Measurements from ENCODE around the gene KCNQ5.
A peak's percentile ranks its signal among the peaks of the same experiment; 100 is the strongest.

KCNQ5 gene

DNA sequence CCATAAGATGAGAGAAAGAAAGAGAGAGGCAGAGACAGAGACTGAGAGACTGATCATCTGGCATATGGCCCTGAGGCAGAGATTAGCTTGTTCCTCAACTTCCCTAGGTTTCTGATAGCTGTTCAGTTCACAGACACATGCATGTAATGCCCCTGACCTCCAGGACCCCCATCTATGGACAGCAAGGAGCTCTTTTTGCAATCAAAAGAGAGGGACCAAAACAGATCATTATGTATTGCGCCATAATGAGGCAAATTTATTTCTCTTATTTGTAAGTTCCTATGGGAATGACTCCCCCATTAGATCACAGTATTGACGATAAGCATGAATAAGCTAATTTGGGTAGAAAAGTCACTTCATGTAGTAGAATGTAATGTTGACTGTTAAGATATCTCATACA is 25.6 kb downstream of the KCNQ5 start:
- no peak for TF ChIP-seq CTCF (IDR thresholded peaks at IDR 0.05; ENCODE audit: low read depth, low read length, missing control alignments)
- H3K4me3 ChIP-seq (ENCODE audit: low read depth, low read length) = no peak overlapping the region
- no peak for DNase-seq (ENCODE audit: low read depth)
- in situ Hi-C loops (cut with HindIII; ENCODE audit: low sequenced_read_pairs) = no loop called here

GRCh38 chr6:72649032-72649984 is 27.4 kb downstream of the KCNQ5 start:
- peak; percentile 80 for DNase-seq (ENCODE audit: low read depth)
- in situ Hi-C loops (cut with HindIII; ENCODE audit: low sequenced_read_pairs) = no loop called here
- TF ChIP-seq CTCF (IDR thresholded peaks at IDR 0.05; ENCODE audit: low read depth, low read length, missing control alignments) = no peak
- H3K4me3 ChIP-seq (ENCODE audit: low read depth, low read length) = no peak overlapping the region

DNA sequence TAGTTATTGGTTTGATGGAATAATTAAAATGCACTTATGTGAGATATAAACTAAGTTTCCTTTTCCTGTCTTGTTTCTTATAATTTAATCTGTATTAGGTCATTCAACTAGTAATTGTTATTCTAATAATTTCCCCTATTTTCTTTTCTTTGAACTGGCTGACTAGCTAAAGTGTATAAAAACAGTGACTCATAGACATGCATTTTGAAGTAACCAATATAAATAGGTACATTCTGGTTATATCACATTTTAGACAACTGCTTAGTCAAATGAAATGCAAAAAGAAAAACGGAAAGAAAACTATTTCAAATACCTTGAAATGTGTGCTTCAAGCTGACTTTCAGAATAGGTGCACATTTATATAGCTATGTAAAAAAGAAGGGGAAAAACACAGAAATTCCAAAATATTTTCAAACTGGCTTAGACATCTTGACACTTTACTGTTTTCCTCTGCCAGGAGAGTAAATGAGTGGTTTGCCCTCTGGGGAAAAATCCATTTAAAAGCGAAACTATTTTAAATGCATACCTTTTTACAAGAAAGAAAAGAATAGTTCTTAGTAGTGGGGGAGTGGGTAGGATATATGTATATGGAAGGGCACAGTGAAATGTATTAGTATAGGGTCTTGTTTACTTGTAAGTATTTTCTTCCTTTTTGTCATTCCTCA is 28.3 kb downstream of the KCNQ5 start:
- no peak for DNase-seq (ENCODE audit: low read depth)
- in situ Hi-C loops (cut with HindIII; ENCODE audit: low sequenced_read_pairs) = no loop called here
- TF ChIP-seq CTCF (IDR thresholded peaks at IDR 0.05; ENCODE audit: low read depth, low read length, missing control alignments) = no peak
- H3K4me3 ChIP-seq (ENCODE audit: low read depth, low read length) = no peak overlapping the region

GRCh38 chr6:72651174-72651573 is 29.3 kb downstream of the KCNQ5 start:
- DNase-seq (ENCODE audit: low read depth) = no peak
- in situ Hi-C loops (cut with HindIII; ENCODE audit: low sequenced_read_pairs) = no loop called here
- H3K4me3 ChIP-seq (ENCODE audit: low read depth, low read length) = no peak overlapping the region
- TF ChIP-seq CTCF (IDR thresholded peaks at IDR 0.05; ENCODE audit: low read depth, low read length, missing control alignments) = no peak

DNA sequence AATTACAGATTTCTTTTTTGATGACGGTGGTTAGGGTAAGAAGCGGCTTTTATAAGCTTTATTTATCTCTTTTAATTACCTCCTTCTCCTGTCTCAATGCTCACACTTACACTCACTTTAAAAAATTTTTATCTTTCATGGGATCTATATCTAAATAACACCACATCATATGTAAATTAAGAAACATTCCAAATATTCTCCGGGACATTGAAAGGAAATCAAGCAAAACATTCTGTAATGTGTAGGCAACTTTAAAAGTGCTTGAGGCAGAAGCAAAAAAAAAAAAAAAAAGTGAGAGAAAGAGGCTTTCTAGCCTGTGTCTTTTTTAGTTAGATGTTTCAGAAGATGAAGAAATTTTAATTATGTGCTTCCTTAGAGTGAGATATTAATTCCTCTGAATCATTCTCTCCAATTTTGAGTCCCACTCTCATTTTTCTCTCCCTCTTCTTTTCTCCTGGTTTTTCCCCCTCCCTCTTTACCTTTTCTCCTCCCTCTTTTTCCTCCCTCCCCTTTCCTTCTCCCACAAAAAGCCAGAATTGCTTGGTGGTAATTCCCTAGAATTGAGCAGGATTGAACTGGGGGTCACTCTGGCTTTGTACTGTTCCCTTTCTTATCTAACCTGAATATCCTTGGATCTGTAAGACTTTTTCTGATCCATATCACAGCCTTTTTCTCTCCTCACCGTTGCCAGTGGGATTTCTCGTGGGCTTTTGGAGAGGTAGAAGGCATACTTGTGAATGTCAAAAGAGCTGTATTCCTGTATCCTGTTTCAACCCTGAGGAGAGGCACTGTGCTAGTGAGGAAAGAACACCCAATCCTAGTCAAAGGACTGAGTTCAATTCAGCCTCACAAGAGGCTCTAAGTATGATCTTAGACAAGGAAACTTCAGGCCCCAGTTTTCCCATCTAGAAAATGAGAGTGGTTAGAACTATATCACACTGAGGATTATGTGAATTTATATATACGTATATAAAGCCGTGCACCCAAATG is 30.4 kb downstream of the KCNQ5 start:
- in situ Hi-C loops (cut with HindIII; ENCODE audit: low sequenced_read_pairs) = no loop called here
- no peak for TF ChIP-seq CTCF (IDR thresholded peaks at IDR 0.05; ENCODE audit: low read depth, low read length, missing control alignments)
- no peak overlapping the region for H3K4me3 ChIP-seq (ENCODE audit: low read depth, low read length)
- DNase-seq (ENCODE audit: low read depth) = no peak

- in situ Hi-C loops (cut with HindIII; ENCODE audit: low sequenced_read_pairs) = no loop called here
- no peak overlapping the region for H3K4me3 ChIP-seq (ENCODE audit: low read depth, low read length)
- DNase-seq (ENCODE audit: low read depth) = no peak
- TF ChIP-seq CTCF (IDR thresholded peaks at IDR 0.05; ENCODE audit: low read depth, low read length, missing control alignments) = no peak
These were observed 31.2 kb downstream of the KCNQ5 start for GRCh38 chr6:72653026-72653425.

All from astrocyte of the cerebellum (primary cell).